Spleen (tissue), 11 donors: ENCODE measurements around the gene CD80. TPM values are rescaled to one million over a fixed set of nuclear protein-coding genes. Genes with fewer than 3 reads are reported as not detected.

Source experiments
- DNase-seq: peaks from one replicate; pipeline ENCODE4 v3.0.0-alpha.2; 2020
- H3K27ac ChIP-seq, 8 donors: fragments of 200-600 bp; sonication (generic) in 7 of 8; 1 replicate in 4 of 8; 2 replicates in 4 of 8; pipeline versions ENCODE4 v1.5.0 to v1.8.0; 2016 to 2021; ENCODE audit warnings: inconsistent platforms in 4 of 8, mild to moderate bottlenecking in 4 of 8, moderate library complexity in 1 of 8
- H3K27me3 ChIP-seq, 7 donors: fragments of 200-600 bp; sonication (generic) in 6 of 7; replicated peaks in 1 of 7; 1 replicate in 4 of 7; 2 replicates in 3 of 7; pipeline versions ENCODE4 v1.5.0 to v1.8.0; 2016 to 2021; ENCODE audit warnings: inconsistent platforms in 3 of 7, mild to moderate bottlenecking in 1 of 7
- H3K36me3 ChIP-seq, 6 donors: fragments of 200-600 bp; sonication (generic) in 5 of 6; 1 replicate in 4 of 6; 2 replicates in 2 of 6; pipeline versions ENCODE4 v1.5.0 to v1.8.0; 2016 to 2021; ENCODE audit warnings: inconsistent platforms in 2 of 6
- H3K4me1 ChIP-seq, 6 donors: fragments of 200-600 bp; sonication (generic) in 5 of 6; 1 replicate in 3 of 6; 2 replicates in 3 of 6; pipeline versions ENCODE4 v1.5.0 to v1.8.0; 2016 to 2021; ENCODE audit warnings: inconsistent platforms in 3 of 6
- H3K4me3 ChIP-seq, 8 donors: fragments of 200-600 bp; sonication (generic) in 7 of 8; 1 replicate in 4 of 8; 2 replicates in 4 of 8; pipeline versions ENCODE4 v1.5.0 to v1.8.0; 2016 to 2021; ENCODE audit warnings: inconsistent platforms in 4 of 8, mild to moderate bottlenecking in 4 of 8, moderate library complexity in 2 of 8
- H3K9me3 ChIP-seq, 8 donors: fragments of 200-600 bp; sonication (generic) in 7 of 8; 1 replicate in 4 of 8; 2 replicates in 4 of 8; pipeline versions ENCODE4 v1.5.0 to v1.8.0; 2016 to 2021; ENCODE audit warnings: inconsistent platforms in 4 of 8
- CTCF ChIP-seq, 11 experiments: fragments of 200-600 bp in 7 of 11; fragments of 450-650 bp in 4 of 11; sonication (generic) in 4 of 11; IDR thresholded peaks in 8 of 11; conservative IDR thresholded peaks in 3 of 11; 1 replicate in 7 of 11; 2 replicates in 4 of 11; pipeline versions ENCODE4 v1.4.0 to v1.8.0; 2016 to 2021; ENCODE audit warnings: antibody characterized with exemption in 11 of 11, inconsistent platforms in 4 of 11, mild to moderate bottlenecking in 1 of 11
- POLR2A ChIP-seq, 3 donors: fragments of 450-650 bp; IDR thresholded peaks; one replicate each; pipeline ENCODE4 v1.5.1; 2017; ENCODE audit warnings: antibody characterized with exemption in 3 of 3, mild to moderate bottlenecking in 1 of 3
- POLR2AphosphoS5 ChIP-seq, 3 donors: sonication (generic); formaldehyde crosslinking; IDR thresholded peaks; one replicate each; pipeline ENCODE4 v1.5.1; 2017; ENCODE audit warnings: antibody characterized with exemption in 3 of 3
- WGBS, 5 donors: extraction: QIAGEN DNeasy Blood & Tissue Kit in 3 of 5; methylation state at CpG; one replicate each; pipeline versions ENCODE4 v1.1.5 to v1.1.7; 2013 to 2018; 5-methylcytosine and 5-hydroxymethylcytosine counted together
- intact Hi-C: fragments of 100-400 bp; cut with DNase I; formaldehyde crosslinking; loops from one replicate; pipeline ENCODE4 v1.15.0; 2023; ENCODE audit warnings: low total_unique reads
- polyA plus RNA-seq, 3 donors: library from polyadenylated mRNA; stranded (reverse); fragments of 200-250 nt; gene quantifications; one replicate each; pipeline ENCODE4 v1.2.1, GENCODE V29; 2013
- total RNA-seq, 7 donors: library from RNA; depleted of rRNA in 3 of 7; stranded (reverse); fragments of >200 nt in 3 of 7; fragmentation: NEBNext Ultra II Directional in 4 of 7; extraction: Animal tissue kit (Norgen Biotek cat#: 25700) in 4 of 7; gene quantifications; one replicate each; pipeline versions ENCODE4 v1.1.0 to v1.2.1, GENCODE V29; 2016 to 2021
- donor health status: healthy with polysubstance abuse.
- donor health status: DM: no; HTN: no; CAD: no; lungs with moderate emphysema.
- donor health status: DM: no; HTN: no; CAD: no.
- donor health status: Bipolar disorder and iron deficiency.
- donor health status: healthy.
- donor health status: DM: no; HTN: no; CAD: no.
- donor health status: DM: yes; HTN: yes; CAD: no.

Gene CD80
- total and polyA plus RNA-seq, 10 donors = 1.5 to 33.0 (median 13.4) TPM

GRCh38 chr3:119586733-119587172, 27.3 kb upstream of the CD80 start:
- H3K27me3 ChIP-seq = no peaks in the 10 kb centered on the region
- intact Hi-C loops = loop anchor here (10.0 kb wide), 1 partner anchor 78 kb away; the partner anchor contains the start of gene POPDC2
- H3K27ac ChIP-seq = peak overlapping the region in 5 of 8 donors; percentile 21 to 70 (median 55)
- H3K9me3 ChIP-seq = peaks cover 0 to 11% (median 0%) of the 10 kb centered on the region in 8 donors
- no peak for DNase-seq
- H3K4me1 ChIP-seq = peaks cover 0 to 49% (median 23%) of the 10 kb centered on the region in 6 donors
- no peak overlapping the region for H3K4me3 ChIP-seq
- TF ChIP-seq POLR2AphosphoS5 (IDR thresholded peaks at IDR 0.05) (no peak), CTCF (IDR thresholded peaks at IDR 0.05 in 8 of 11, conservative IDR thresholded peaks at IDR 0.05 in 3 of 11) (no peak), POLR2A (IDR thresholded peaks at IDR 0.05) (no peak)
- peaks cover 0 to 26% (median 4%) of the 10 kb centered on the region in 6 donors for H3K36me3 ChIP-seq
- WGBS, 5 donors = 65 to 79% (median 70%) methylated on average over 3 of the region's 3 CpGs

GRCh38 chr3:119585856-119586570, 26.6 kb upstream of the CD80 start:
- no peak overlapping the region for H3K4me3 ChIP-seq
- no peak for TF ChIP-seq CTCF (IDR thresholded peaks at IDR 0.05 in 8 of 11, conservative IDR thresholded peaks at IDR 0.05 in 3 of 11)
- no peak for TF ChIP-seq POLR2AphosphoS5 (IDR thresholded peaks at IDR 0.05)
- TF ChIP-seq POLR2A (IDR thresholded peaks at IDR 0.05) = no peak
- H3K27me3 ChIP-seq = no peaks in the 10 kb centered on the region
- intact Hi-C loops = loop anchor here (10.0 kb wide), 1 partner anchor 79 kb away; the partner anchor contains the start of gene POPDC2
- no peak for DNase-seq
- peaks cover 0 to 11% (median 0%) of the 10 kb centered on the region in 8 donors for H3K9me3 ChIP-seq
- peaks cover 0 to 26% (median 4%) of the 10 kb centered on the region in 6 donors for H3K36me3 ChIP-seq
- 96 to 98% (median 97%) methylated on average over 10 to 11 of the region's 11 CpGs for WGBS, 5 donors
- H3K4me1 ChIP-seq = peaks cover 0 to 56% (median 26%) of the 10 kb centered on the region in 6 donors
- H3K27ac ChIP-seq = peak overlapping the region in 4 of 8 donors; percentile 21 to 63 (median 52)

GRCh38 chr3:119585208-119585607, 25.8 kb upstream of the CD80 start:
- peaks cover 0 to 26% (median 4%) of the 10 kb centered on the region in 6 donors for H3K36me3 ChIP-seq
- H3K4me3 ChIP-seq = no peak overlapping the region
- intact Hi-C loops = loop anchor here (10.0 kb wide), 1 partner anchor 80 kb away; the partner anchor contains the start of gene POPDC2
- TF ChIP-seq POLR2A (IDR thresholded peaks at IDR 0.05) (no peak), CTCF (IDR thresholded peaks at IDR 0.05 in 8 of 11, conservative IDR thresholded peaks at IDR 0.05 in 3 of 11) (no peak), POLR2AphosphoS5 (IDR thresholded peaks at IDR 0.05) (no peak)
- no peak for DNase-seq
- peaks cover 0 to 3% (median 0%) of the 10 kb centered on the region in 8 donors for H3K9me3 ChIP-seq
- H3K27me3 ChIP-seq = no peaks in the 10 kb centered on the region
- H3K4me1 ChIP-seq = peaks cover 5 to 64% (median 31%) of the 10 kb centered on the region in 6 donors
- 91 to 95% (median 94%) methylated on average over 10 of the region's 10 CpGs for WGBS, 5 donors
- peak overlapping the region in 1 of 8 donors; percentile 47 for H3K27ac ChIP-seq

- Histone ChIP-seq H3K27ac (peak overlapping the region in 1 of 8 donors; percentile 94), H3K4me1 (peaks cover 0 to 51% (median 28%) of the 10 kb centered on the region in 6 donors), H3K9me3 (no peaks in the 10 kb centered on the region), H3K4me3 (no peak overlapping the region), H3K36me3 (peaks cover 0 to 26% (median 2%) of the 10 kb centered on the region in 6 donors), H3K27me3 (no peaks in the 10 kb centered on the region)
- intact Hi-C loops = loop anchor here (10.0 kb wide), 1 partner anchor 83 kb away; the partner anchor contains the start of gene POPDC2
- WGBS, 5 donors = 67 to 81% (median 72%) methylated on average over 6 of the region's 6 CpGs
- DNase-seq = no peak
- no peak for TF ChIP-seq POLR2AphosphoS5 (IDR thresholded peaks at IDR 0.05)
- no peak for TF ChIP-seq POLR2A (IDR thresholded peaks at IDR 0.05)
- no peak for TF ChIP-seq CTCF (IDR thresholded peaks at IDR 0.05 in 8 of 11, conservative IDR thresholded peaks at IDR 0.05 in 3 of 11)
Observed at GRCh38 chr3:119582178-119582577, 22.8 kb upstream of the CD80 start.
